H1 (cell line): ENCODE results near the gene SMAP1. TPM values are rescaled to one million over a fixed set of nuclear protein-coding genes. Genes with fewer than 3 reads are reported as not detected.

Source experiments
- CTCF ChIA-PET: fragments of 300-600 bp; sonication (Branson Sonifier 250); formaldehyde crosslinking; loops from one replicate; lab custom pipeline; 2021; ENCODE audit not compliant: partially characterized antibody; lab: Charles Lee
- POLR2A ChIA-PET: fragments of 300-600 bp; sonication (Branson Sonifier 250); formaldehyde crosslinking; loops from one replicate; lab custom pipeline; 2021; ENCODE audit warnings: inconsistent platforms; ENCODE audit not compliant: partially characterized antibody; lab: Charles Lee
- DNase-seq, 2 experiments: peaks; one replicate each; pipeline versions ENCODE4 v3.0.0 to v3.0.0-alpha.2; 2010 to 2022; ENCODE audit warnings: low spot score in 2 of 2, low read depth in 1 of 2, mixed read lengths in 1 of 2
- FAIRE-seq: peaks from 2 replicates; lab custom pipeline; 2011; peaks lifted over from hg19 to GRCh38; lab: Jason Lieb, UNC
- H2AFZ ChIP-seq: 2 replicates; pipeline ENCODE4 v1.8.1; 2012; ENCODE audit warnings: low read length, inconsistent platforms
- H2AK5ac ChIP-seq: 2 replicates; pipeline ENCODE4 v1.6.1; 2013; ENCODE audit warnings: low read depth, low read length
- H2BK120ac ChIP-seq: replicated peaks from 2 replicates; pipeline ENCODE3; 2013; ENCODE audit warnings: low read depth, low read length, inconsistent platforms
- H2BK12ac ChIP-seq: 2 replicates; pipeline ENCODE4 v1.6.1; 2013; ENCODE audit warnings: low read depth, low read length
- H2BK15ac ChIP-seq: 2 replicates; pipeline ENCODE4 v1.6.1; 2013; ENCODE audit warnings: low read length
- H2BK20ac ChIP-seq: 2 replicates; pipeline ENCODE4 v1.6.1; 2013; ENCODE audit warnings: low read length
- H2BK5ac ChIP-seq: 2 replicates; pipeline ENCODE4 v1.6.1; 2013; ENCODE audit warnings: low read depth, low read length
- H3K14ac ChIP-seq: 2 replicates; pipeline ENCODE4 v1.6.1; 2013; ENCODE audit warnings: inconsistent platforms; ENCODE audit not compliant: insufficient read length
- H3K18ac ChIP-seq: 2 replicates; pipeline ENCODE4 v1.6.1; 2013; ENCODE audit warnings: low read length; ENCODE audit errors: extremely low read depth
- H3K23ac ChIP-seq: 2 replicates; pipeline ENCODE4 v1.6.1; 2013; ENCODE audit warnings: inconsistent platforms; ENCODE audit not compliant: insufficient read length
- H3K23me2 ChIP-seq: 2 replicates; pipeline ENCODE4 v1.6.1; 2013; ENCODE audit warnings: low read depth, low read length
- H3K27ac ChIP-seq: 2 replicates; pipeline ENCODE4 v1.6.1; 2011; ENCODE audit warnings: low read depth, low read length, inconsistent platforms
- H3K27me3 ChIP-seq, 4 experiments: replicated peaks in 1 of 4; 1 replicate in 1 of 4; 2 replicates in 3 of 4; pipeline versions ENCODE4 v1.6.1 to v1.8.1; 2011 to 2013; ENCODE audit warnings: low read length in 3 of 4, mild to moderate bottlenecking in 3 of 4, inconsistent platforms in 2 of 4, mixed read lengths in 2 of 4, moderate library complexity in 1 of 4; ENCODE audit not compliant: control insufficient read depth in 3 of 4, insufficient read depth in 3 of 4; ENCODE audit errors: extremely low read depth in 1 of 4
- H3K36me3 ChIP-seq, 4 experiments: 2 replicates each; pipeline versions ENCODE4 v1.6.1 to v1.8.1; 2011 to 2013; ENCODE audit warnings: mild to moderate bottlenecking in 4 of 4, low read length in 3 of 4, moderate library complexity in 2 of 4, control low read depth in 1 of 4, inconsistent platforms in 1 of 4; ENCODE audit not compliant: insufficient read depth in 4 of 4, control insufficient read depth in 2 of 4
- H3K4ac ChIP-seq: replicated peaks from 2 replicates; pipeline ENCODE3; 2013; ENCODE audit warnings: low read length, low read depth, mixed read lengths, inconsistent platforms; ENCODE audit not compliant: insufficient read length
- H3K4me1 ChIP-seq, 4 experiments: replicated peaks in 1 of 4; 1 replicate in 1 of 4; 2 replicates in 3 of 4; pipeline versions ENCODE4 v1.6.1 to v1.8.1; 2011 to 2013; ENCODE audit warnings: low read length in 3 of 4, inconsistent platforms in 2 of 4, mixed read lengths in 1 of 4; ENCODE audit not compliant: insufficient read depth in 4 of 4, control insufficient read depth in 3 of 4
- H3K4me2 ChIP-seq, 2 experiments: 2 replicates each; pipeline versions ENCODE4 v1.6.1 to v1.8.1; 2011 to 2013; ENCODE audit warnings: low read depth in 2 of 2, low read length in 2 of 2, control low read depth in 1 of 2, inconsistent platforms in 1 of 2, mild to moderate bottlenecking in 1 of 2; ENCODE audit not compliant: insufficient read depth in 1 of 2
- H3K4me3 ChIP-seq, 4 experiments: fragments of 200-600, 300-600 bp in 1 of 4; sonication (generic), shearing (Covaris generic), sonication (Bioruptor Twin) in 1 of 4; 2 replicates each; pipeline versions ENCODE4 v1.5.1 to v1.8.1; 2011 to 2016; ENCODE audit warnings: low read length in 4 of 4, low read depth in 3 of 4, control low read depth in 2 of 4, inconsistent platforms in 2 of 4, mild to moderate bottlenecking in 2 of 4, mixed read lengths in 1 of 4, moderate library complexity in 1 of 4; ENCODE audit not compliant: insufficient read depth in 2 of 4; ENCODE audit errors: extremely low read depth in 1 of 4
- H3K56ac ChIP-seq: replicated peaks from 2 replicates; pipeline ENCODE3; 2013; ENCODE audit warnings: low read depth, mild to moderate bottlenecking, mixed read lengths, low read length, inconsistent platforms; ENCODE audit not compliant: insufficient read length
- H3K79me1 ChIP-seq: 2 replicates; pipeline ENCODE4 v1.6.1; 2013; ENCODE audit warnings: low read depth, low read length, control low read depth
- H3K79me2 ChIP-seq, 2 experiments: 2 replicates each; pipeline versions ENCODE4 v1.6.1 to v1.8.1; 2012 to 2013; ENCODE audit warnings: low read length in 2 of 2, mild to moderate bottlenecking in 2 of 2, inconsistent platforms in 1 of 2; ENCODE audit not compliant: insufficient read depth in 2 of 2, control insufficient read depth in 1 of 2
- H3K9ac ChIP-seq, 4 experiments: replicated peaks in 1 of 4; 1 replicate in 1 of 4; 2 replicates in 3 of 4; pipeline versions ENCODE4 v1.6.1 to v1.8.1; 2011 to 2013; ENCODE audit warnings: low read depth in 3 of 4, low read length in 3 of 4, control low read depth in 2 of 4, mild to moderate bottlenecking in 2 of 4, moderate library complexity in 2 of 4, inconsistent platforms in 1 of 4; ENCODE audit errors: extremely low read depth in 1 of 4
- H3K9me3 ChIP-seq, 2 experiments: 2 replicates each; pipeline versions ENCODE4 v1.6.1 to v1.8.1; 2012 to 2013; ENCODE audit warnings: mild to moderate bottlenecking in 2 of 2, moderate library complexity in 2 of 2, control low read depth in 1 of 2, inconsistent platforms in 1 of 2, low read depth in 1 of 2, low read length in 1 of 2, mixed read lengths in 1 of 2; ENCODE audit not compliant: insufficient read depth in 2 of 2
- H4K20me1 ChIP-seq, 2 experiments: replicated peaks in 1 of 2; 2 replicates each; pipeline versions ENCODE3 to v1.8.1; 2011 to 2013; ENCODE audit warnings: inconsistent platforms in 2 of 2, low read length in 2 of 2, mild to moderate bottlenecking in 1 of 2; ENCODE audit not compliant: insufficient read depth in 2 of 2, control insufficient read depth in 1 of 2
- H4K5ac ChIP-seq: 2 replicates; pipeline ENCODE4 v1.6.1; 2013; ENCODE audit warnings: low read length, low read depth, mixed read lengths, inconsistent platforms; ENCODE audit not compliant: insufficient read length
- H4K8ac ChIP-seq: 2 replicates; pipeline ENCODE4 v1.8.0; 2013; ENCODE audit warnings: mild to moderate bottlenecking, moderate library complexity, low read length, inconsistent platforms; ENCODE audit not compliant: insufficient read depth; ENCODE audit errors: extremely low read depth
- H4K91ac ChIP-seq: replicated peaks from 2 replicates; pipeline ENCODE3; 2013; ENCODE audit warnings: low read length, mixed read lengths, inconsistent platforms; ENCODE audit not compliant: insufficient read length
- CEBPB ChIP-seq: IDR thresholded peaks from 2 replicates; pipeline ENCODE4 v1.6.1; 2012; ENCODE audit warnings: low read depth, low read length
- CTBP2 ChIP-seq: IDR thresholded peaks from 2 replicates; pipeline ENCODE4 v1.7.0; 2011; ENCODE audit warnings: borderline replicate concordance, mild to moderate bottlenecking, moderate library complexity, mixed read lengths, low read length; ENCODE audit not compliant: insufficient read depth, insufficient read length
- KDM1A ChIP-seq: fragments of 200-600, 300-600 bp; sonication (generic); IDR thresholded peaks from 2 replicates; pipeline ENCODE4 v1.7.1; 2016; ENCODE audit warnings: mild to moderate bottlenecking, low read length, borderline replicate concordance
- NANOG ChIP-seq: IDR thresholded peaks from 2 replicates; pipeline ENCODE4 v1.6.1; 2011; ENCODE audit warnings: low read length, low read depth, mild to moderate bottlenecking, inconsistent platforms; ENCODE audit not compliant: insufficient read depth, poor library complexity, severe bottlenecking
- PHF8 ChIP-seq: fragments of 200-600 bp; sonication (generic); conservative IDR thresholded peaks from 2 replicates; pipeline ENCODE4 v1.7.1; 2012; ENCODE audit warnings: low read depth, mild to moderate bottlenecking, inconsistent platforms, low read length, moderate library complexity
- RAD21 ChIP-seq, 2 experiments: IDR thresholded peaks in 1 of 2; conservative IDR thresholded peaks in 1 of 2; 2 replicates each; pipeline ENCODE4 v1.6.1; 2011; ENCODE audit warnings: low read depth in 2 of 2, low read length in 2 of 2, improper control_type of control experiment in 1 of 2, inconsistent platforms in 1 of 2, mild to moderate bottlenecking in 1 of 2, moderate library complexity in 1 of 2
- RFX5 ChIP-seq: IDR thresholded peaks from 2 replicates; pipeline ENCODE4 v1.6.1; 2011; ENCODE audit warnings: low read depth, low read length, improper control_type of control experiment, borderline replicate concordance
- RXRA ChIP-seq: IDR thresholded peaks from 2 replicates; pipeline ENCODE4 v1.6.1; 2011; ENCODE audit warnings: low read depth, mild to moderate bottlenecking, low read length, moderate library complexity; ENCODE audit not compliant: insufficient read depth
- SUZ12 ChIP-seq: fragments of 200-600 bp; sonication (generic); IDR thresholded peaks from 2 replicates; pipeline ENCODE4 v1.6.1; 2012; ENCODE audit warnings: mild to moderate bottlenecking, inconsistent platforms, low read length, moderate library complexity, mixed read lengths
- WGBS, 2 experiments: shearing (Covaris generic) in 1 of 2; methylation state at CpG; one replicate each; pipeline versions ENCODE4 v1.1.6 to v1.1.7; 2013 to 2015; ENCODE audit warnings: low lambda C conversion rate in 2 of 2, mixed read lengths in 2 of 2, inconsistent platforms in 1 of 2, low coverage in 1 of 2, missing lambda C conversion rate in 1 of 2; ENCODE audit not compliant: insufficient replicate concordance in 2 of 2, insufficient coverage in 1 of 2, insufficient read length in 1 of 2; ENCODE audit errors: extremely low coverage in 1 of 2, missing lambda C conversion rate in 1 of 2; 5-methylcytosine and 5-hydroxymethylcytosine counted together
- polyA plus RNA-seq, 7 experiments: library from polyadenylated mRNA; depleted of rRNA in 3 of 7; stranded (reverse) in 5 of 7; unstranded in 2 of 7; fragments of >200 nt in 5 of 7; fragments of 200-250 nt in 2 of 7; gene quantifications; 1 replicate in 5 of 7; 2 replicates in 1 of 7; 4 replicates in 1 of 7; pipeline versions ENCODE4 v1.2.1 to v1.2.3, GENCODE V29; 2011 to 2013; ENCODE audit warnings: missing spikeins in 2 of 7, mixed read lengths in 2 of 7
- total RNA-seq: library from RNA; stranded (reverse); fragmentation: NEBNext Ultra II Directional; extraction: Animal tissue kit (Norgen Biotek cat#: 25700); gene quantifications from 2 replicates; pipeline ENCODE4 v1.2.1, GENCODE V29; 2021
- TF ChIP-seq, protein P1 (sequence below): IDR thresholded peaks from 2 replicates; pipeline ENCODE4 v1.6.1; 2012; ENCODE audit warnings: inconsistent platforms
- TF ChIP-seq, protein P2 (sequence below): IDR thresholded peaks from 2 replicates; pipeline ENCODE4 v1.6.1; 2012; ENCODE audit warnings: low read length, inconsistent platforms

The SMAP1 gene
- total and polyA plus RNA-seq, 2 of the 8 experiments (the other 6 are each of a cell fraction or from before 2014, with no cell fraction given), result 18.8 to 32.4 TPM

DNA sequence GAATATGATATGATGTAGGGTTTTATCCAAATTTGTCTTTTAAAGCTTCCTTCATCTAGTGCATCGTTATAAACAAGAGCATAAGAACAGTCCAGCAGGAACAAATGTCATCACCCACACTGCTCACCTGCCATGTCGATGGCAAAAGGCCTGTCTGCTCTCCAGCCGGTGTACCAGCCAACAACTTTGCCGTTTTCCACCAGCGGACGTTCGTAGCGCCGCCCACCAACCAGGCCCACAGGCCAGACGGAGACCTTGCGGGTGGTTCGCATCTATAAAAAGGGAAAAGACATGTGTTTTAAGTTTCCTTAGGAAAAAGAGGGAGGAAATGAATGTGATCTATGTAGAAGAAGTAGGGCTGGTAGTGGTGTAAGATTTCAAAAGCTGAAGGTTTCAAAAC, 226.3 kb downstream of the SMAP1 start:
- no peaks in the 10 kb centered on the region for H3K79me1 ChIP-seq
- no peak overlapping the region for H2BK15ac ChIP-seq
- H4K5ac ChIP-seq, result no peak overlapping the region
- no peaks in the 10 kb centered on the region; the same call in 1 of the 2 replicates for H3K23me2 ChIP-seq
- no peaks in the 10 kb centered on the region for H3K4me1 ChIP-seq
- H2BK120ac ChIP-seq, result no peak overlapping the region
- H3K79me2 ChIP-seq, result no peaks in the 10 kb centered on the region
- ChIA-PET POLR2A (no interaction called here), CTCF (interaction anchor here (0.7 to 2.3 kb wide), 7 partner anchors 9 to 189 kb away, joined by 3 to 22 read pairs (median 4); no protein-coding TSS in a partner anchor)
- DNase-seq (no peak), FAIRE-seq (no peak)
- H3K23ac ChIP-seq, result no peak overlapping the region
- no peak overlapping the region for H3K4me3 ChIP-seq
- H2BK5ac ChIP-seq, result no peak overlapping the region
- no peak overlapping the region for H3K9ac ChIP-seq
- H2BK12ac ChIP-seq, result no peak overlapping the region
- no peaks in the 10 kb centered on the region for H3K27me3 ChIP-seq
- no peak overlapping the region for H2BK20ac ChIP-seq
- H2AFZ ChIP-seq, result no peak overlapping the region
- no peak overlapping the region for H3K27ac ChIP-seq
- no peaks in the 10 kb centered on the region for H4K20me1 ChIP-seq
- H3K56ac ChIP-seq, result no peak overlapping the region
- H3K9me3 ChIP-seq, result no peaks in the 10 kb centered on the region
- no peak overlapping the region for H3K4ac ChIP-seq
- no peak overlapping the region for H3K18ac ChIP-seq
- H4K91ac ChIP-seq, result no peak overlapping the region
- no peaks in the 10 kb centered on the region for H3K36me3 ChIP-seq
- no peak overlapping the region for H2AK5ac ChIP-seq
- no peak overlapping the region for H3K4me2 ChIP-seq
- H4K8ac ChIP-seq, result no peak overlapping the region
- no peak overlapping the region for H3K14ac ChIP-seq
- WGBS, 2 experiments, result 94% methylated on average over 12 of the region's 12 CpGs; no CpG with 5 or more reads in 1 of the 2 experiments
- TF ChIP-seq CEBPB (no peak), CTBP2 (no peak), RFX5 (no peak), NANOG (no peak), SUZ12 (no peak), RAD21 (IDR thresholded peaks at IDR 0.05 in 1 of 2, conservative IDR thresholded peaks at IDR 0.05 in 1 of 2; ENCODE audit: low read depth in 2 of 2, low read length in 2 of 2) (no peak), PHF8 (no peak), RXRA (no peak), KDM1A (no peak)
- TF ChIP-seq, protein P1, sequence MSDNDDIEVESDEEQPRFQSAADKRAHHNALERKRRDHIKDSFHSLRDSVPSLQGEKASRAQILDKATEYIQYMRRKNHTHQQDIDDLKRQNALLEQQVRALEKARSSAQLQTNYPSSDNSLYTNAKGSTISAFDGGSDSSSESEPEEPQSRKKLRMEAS, result no peak
- TF ChIP-seq, protein P2, sequence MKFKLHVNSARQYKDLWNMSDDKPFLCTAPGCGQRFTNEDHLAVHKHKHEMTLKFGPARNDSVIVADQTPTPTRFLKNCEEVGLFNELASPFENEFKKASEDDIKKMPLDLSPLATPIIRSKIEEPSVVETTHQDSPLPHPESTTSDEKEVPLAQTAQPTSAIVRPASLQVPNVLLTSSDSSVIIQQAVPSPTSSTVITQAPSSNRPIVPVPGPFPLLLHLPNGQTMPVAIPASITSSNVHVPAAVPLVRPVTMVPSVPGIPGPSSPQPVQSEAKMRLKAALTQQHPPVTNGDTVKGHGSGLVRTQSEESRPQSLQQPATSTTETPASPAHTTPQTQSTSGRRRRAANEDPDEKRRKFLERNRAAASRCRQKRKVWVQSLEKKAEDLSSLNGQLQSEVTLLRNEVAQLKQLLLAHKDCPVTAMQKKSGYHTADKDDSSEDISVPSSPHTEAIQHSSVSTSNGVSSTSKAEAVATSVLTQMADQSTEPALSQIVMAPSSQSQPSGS, result no peak
